GM23338 (cell line): ENCODE data around the gene PHRF1.

Experiments
- EZH2 ChIP-seq: fragments of 200-600 bp; sonication (generic); IDR thresholded peaks from one replicate; pipeline ENCODE4 v1.8.0; 2017; ENCODE audit warnings: antibody characterized with exemption, mild to moderate bottlenecking, low read depth; ENCODE audit not compliant: unreplicated experiment
- EZH2phosphoT487 ChIP-seq: fragments of 200-600 bp; sonication (generic); IDR thresholded peaks from one replicate; pipeline ENCODE4 v1.8.1; 2018; ENCODE audit warnings: antibody characterized with exemption; ENCODE audit not compliant: unreplicated experiment
- POLR2AphosphoS5 ChIP-seq: IDR thresholded peaks from 2 replicates; pipeline ENCODE4 v1.6.1; 2016; ENCODE audit warnings: antibody characterized with exemption, low read depth
- STAT1 ChIP-seq: IDR thresholded peaks from one replicate; pipeline ENCODE4 v1.6.1; 2016; ENCODE audit warnings: antibody characterized with exemption; ENCODE audit not compliant: unreplicated experiment
- TF ChIP-seq, protein P1 (sequence below), 2 experiments: fragments of 200-600 bp in 1 of 2; sonication (generic) in 1 of 2; conservative IDR thresholded peaks; 2 replicates each; pipeline versions ENCODE4 v1.5.1 to v1.6.1; 2016 to 2017; ENCODE audit warnings: antibody characterized with exemption in 2 of 2, low read depth in 2 of 2, mild to moderate bottlenecking in 2 of 2, moderate library complexity in 1 of 2
- TF ChIP-seq, protein P2 (sequence below): IDR thresholded peaks from one replicate; pipeline ENCODE4 v1.6.1; 2018; ENCODE audit warnings: antibody characterized with exemption; ENCODE audit not compliant: unreplicated experiment
- TF ChIP-seq, protein P3 (sequence below): IDR thresholded peaks from 2 replicates; pipeline ENCODE4 v1.6.1; 2016; ENCODE audit warnings: antibody characterized with exemption
- TF ChIP-seq, protein P4 (sequence below): fragments of 250-450 bp; sonication (Bioruptor Pico); IDR thresholded peaks from 2 replicates; pipeline ENCODE4 v1.5.0; 2020; ENCODE audit warnings: mild to moderate bottlenecking, moderate library complexity

DNA sequence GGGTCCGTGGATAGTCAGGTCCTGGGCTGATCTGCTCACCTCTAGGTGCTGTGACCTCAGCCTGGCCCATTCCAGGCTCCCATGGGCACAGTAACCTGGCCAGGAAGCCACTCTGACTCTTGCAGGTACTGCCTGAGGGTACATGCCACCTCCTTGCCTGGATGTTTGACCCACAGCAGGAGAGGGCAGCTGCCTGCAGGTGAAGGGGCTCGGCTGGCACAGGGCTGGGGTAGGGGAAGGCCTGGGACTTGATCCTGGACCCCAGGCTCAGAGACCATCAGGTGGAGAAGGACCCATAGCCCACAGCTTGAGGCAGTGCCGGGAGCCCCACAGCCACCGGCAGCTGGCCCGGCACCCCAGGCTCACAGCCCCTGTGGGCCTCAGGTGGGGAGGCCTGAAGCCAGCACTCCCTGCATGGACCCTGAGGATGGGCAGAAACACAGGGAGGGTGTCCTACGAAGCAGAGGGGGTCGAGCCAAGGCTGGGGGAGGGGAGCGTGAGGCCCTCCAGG, 36.2 kb upstream of the PHRF1 start:
- TF ChIP-seq, protein P1, sequence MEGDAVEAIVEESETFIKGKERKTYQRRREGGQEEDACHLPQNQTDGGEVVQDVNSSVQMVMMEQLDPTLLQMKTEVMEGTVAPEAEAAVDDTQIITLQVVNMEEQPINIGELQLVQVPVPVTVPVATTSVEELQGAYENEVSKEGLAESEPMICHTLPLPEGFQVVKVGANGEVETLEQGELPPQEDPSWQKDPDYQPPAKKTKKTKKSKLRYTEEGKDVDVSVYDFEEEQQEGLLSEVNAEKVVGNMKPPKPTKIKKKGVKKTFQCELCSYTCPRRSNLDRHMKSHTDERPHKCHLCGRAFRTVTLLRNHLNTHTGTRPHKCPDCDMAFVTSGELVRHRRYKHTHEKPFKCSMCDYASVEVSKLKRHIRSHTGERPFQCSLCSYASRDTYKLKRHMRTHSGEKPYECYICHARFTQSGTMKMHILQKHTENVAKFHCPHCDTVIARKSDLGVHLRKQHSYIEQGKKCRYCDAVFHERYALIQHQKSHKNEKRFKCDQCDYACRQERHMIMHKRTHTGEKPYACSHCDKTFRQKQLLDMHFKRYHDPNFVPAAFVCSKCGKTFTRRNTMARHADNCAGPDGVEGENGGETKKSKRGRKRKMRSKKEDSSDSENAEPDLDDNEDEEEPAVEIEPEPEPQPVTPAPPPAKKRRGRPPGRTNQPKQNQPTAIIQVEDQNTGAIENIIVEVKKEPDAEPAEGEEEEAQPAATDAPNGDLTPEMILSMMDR (conservative IDR thresholded peaks at IDR 0.05; ENCODE audit: low read depth in 2 of 2), result no peak
- TF ChIP-seq EZH2 (no peak), STAT1 (no peak), EZH2phosphoT487 (no peak), POLR2AphosphoS5 (no peak)
- TF ChIP-seq, protein P2, sequence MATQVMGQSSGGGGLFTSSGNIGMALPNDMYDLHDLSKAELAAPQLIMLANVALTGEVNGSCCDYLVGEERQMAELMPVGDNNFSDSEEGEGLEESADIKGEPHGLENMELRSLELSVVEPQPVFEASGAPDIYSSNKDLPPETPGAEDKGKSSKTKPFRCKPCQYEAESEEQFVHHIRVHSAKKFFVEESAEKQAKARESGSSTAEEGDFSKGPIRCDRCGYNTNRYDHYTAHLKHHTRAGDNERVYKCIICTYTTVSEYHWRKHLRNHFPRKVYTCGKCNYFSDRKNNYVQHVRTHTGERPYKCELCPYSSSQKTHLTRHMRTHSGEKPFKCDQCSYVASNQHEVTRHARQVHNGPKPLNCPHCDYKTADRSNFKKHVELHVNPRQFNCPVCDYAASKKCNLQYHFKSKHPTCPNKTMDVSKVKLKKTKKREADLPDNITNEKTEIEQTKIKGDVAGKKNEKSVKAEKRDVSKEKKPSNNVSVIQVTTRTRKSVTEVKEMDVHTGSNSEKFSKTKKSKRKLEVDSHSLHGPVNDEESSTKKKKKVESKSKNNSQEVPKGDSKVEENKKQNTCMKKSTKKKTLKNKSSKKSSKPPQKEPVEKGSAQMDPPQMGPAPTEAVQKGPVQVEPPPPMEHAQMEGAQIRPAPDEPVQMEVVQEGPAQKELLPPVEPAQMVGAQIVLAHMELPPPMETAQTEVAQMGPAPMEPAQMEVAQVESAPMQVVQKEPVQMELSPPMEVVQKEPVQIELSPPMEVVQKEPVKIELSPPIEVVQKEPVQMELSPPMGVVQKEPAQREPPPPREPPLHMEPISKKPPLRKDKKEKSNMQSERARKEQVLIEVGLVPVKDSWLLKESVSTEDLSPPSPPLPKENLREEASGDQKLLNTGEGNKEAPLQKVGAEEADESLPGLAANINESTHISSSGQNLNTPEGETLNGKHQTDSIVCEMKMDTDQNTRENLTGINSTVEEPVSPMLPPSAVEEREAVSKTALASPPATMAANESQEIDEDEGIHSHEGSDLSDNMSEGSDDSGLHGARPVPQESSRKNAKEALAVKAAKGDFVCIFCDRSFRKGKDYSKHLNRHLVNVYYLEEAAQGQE, result no peak
- TF ChIP-seq, protein P3, sequence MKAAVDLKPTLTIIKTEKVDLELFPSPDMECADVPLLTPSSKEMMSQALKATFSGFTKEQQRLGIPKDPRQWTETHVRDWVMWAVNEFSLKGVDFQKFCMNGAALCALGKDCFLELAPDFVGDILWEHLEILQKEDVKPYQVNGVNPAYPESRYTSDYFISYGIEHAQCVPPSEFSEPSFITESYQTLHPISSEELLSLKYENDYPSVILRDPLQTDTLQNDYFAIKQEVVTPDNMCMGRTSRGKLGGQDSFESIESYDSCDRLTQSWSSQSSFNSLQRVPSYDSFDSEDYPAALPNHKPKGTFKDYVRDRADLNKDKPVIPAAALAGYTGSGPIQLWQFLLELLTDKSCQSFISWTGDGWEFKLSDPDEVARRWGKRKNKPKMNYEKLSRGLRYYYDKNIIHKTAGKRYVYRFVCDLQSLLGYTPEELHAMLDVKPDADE, result no peak
- TF ChIP-seq, protein P4, sequence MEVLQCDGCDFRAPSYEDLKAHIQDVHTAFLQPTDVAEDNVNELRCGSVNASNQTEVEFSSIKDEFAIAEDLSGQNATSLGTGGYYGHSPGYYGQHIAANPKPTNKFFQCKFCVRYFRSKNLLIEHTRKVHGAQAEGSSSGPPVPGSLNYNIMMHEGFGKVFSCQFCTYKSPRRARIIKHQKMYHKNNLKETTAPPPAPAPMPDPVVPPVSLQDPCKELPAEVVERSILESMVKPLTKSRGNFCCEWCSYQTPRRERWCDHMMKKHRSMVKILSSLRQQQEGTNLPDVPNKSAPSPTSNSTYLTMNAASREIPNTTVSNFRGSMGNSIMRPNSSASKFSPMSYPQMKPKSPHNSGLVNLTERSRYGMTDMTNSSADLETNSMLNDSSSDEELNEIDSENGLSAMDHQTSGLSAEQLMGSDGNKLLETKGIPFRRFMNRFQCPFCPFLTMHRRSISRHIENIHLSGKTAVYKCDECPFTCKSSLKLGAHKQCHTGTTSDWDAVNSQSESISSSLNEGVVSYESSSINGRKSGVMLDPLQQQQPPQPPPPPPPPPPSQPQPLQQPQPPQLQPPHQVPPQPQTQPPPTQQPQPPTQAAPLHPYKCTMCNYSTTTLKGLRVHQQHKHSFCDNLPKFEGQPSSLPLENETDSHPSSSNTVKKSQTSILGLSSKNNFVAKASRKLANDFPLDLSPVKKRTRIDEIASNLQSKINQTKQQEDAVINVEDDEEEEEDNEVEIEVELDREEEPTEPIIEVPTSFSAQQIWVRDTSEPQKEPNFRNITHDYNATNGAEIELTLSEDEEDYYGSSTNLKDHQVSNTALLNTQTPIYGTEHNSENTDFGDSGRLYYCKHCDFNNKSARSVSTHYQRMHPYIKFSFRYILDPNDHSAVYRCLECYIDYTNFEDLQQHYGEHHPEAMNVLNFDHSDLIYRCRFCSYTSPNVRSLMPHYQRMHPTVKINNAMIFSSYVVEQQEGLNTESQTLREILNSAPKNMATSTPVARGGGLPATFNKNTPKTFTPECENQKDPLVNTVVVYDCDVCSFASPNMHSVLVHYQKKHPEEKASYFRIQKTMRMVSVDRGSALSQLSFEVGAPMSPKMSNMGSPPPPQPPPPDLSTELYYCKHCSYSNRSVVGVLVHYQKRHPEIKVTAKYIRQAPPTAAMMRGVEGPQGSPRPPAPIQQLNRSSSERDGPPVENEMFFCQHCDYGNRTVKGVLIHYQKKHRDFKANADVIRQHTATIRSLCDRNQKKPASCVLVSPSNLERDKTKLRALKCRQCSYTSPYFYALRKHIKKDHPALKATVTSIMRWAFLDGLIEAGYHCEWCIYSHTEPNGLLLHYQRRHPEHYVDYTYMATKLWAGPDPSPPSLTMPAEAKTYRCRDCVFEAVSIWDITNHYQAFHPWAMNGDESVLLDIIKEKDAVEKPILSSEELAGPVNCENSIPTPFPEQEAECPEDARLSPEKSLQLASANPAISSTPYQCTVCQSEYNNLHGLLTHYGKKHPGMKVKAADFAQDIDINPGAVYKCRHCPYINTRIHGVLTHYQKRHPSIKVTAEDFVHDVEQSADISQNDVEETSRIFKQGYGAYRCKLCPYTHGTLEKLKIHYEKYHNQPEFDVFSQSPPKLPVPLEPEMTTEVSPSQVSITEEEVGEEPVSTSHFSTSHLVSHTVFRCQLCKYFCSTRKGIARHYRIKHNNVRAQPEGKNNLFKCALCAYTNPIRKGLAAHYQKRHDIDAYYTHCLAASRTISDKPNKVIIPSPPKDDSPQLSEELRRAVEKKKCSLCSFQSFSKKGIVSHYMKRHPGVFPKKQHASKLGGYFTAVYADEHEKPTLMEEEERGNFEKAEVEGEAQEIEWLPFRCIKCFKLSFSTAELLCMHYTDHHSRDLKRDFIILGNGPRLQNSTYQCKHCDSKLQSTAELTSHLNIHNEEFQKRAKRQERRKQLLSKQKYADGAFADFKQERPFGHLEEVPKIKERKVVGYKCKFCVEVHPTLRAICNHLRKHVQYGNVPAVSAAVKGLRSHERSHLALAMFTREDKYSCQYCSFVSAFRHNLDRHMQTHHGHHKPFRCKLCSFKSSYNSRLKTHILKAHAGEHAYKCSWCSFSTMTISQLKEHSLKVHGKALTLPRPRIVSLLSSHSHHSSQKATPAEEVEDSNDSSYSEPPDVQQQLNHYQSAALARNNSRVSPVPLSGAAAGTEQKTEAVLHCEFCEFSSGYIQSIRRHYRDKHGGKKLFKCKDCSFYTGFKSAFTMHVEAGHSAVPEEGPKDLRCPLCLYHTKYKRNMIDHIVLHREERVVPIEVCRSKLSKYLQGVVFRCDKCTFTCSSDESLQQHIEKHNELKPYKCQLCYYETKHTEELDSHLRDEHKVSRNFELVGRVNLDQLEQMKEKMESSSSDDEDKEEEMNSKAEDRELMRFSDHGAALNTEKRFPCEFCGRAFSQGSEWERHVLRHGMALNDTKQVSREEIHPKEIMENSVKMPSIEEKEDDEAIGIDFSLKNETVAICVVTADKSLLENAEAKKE, result no peak
